DMS114 treated with DMSO at 0.1 percent for 48 hours (cell line): ENCODE results near the gene PRKAA2.
"Not testable (repeated sequence)": the region's sequence is repeated elsewhere in the genome, so short reads cannot be mapped to it uniquely, and the experiment has no call there.

ENCODE experiments used
- DNase-seq: peaks from one replicate; lab custom pipeline; 2025; ENCODE audit not compliant: unreplicated experiment; lab: John Stamatoyannopoulos, UW

Gene PRKAA2

GRCh38 chr1:56644919-56645676 is at the start of gene PRKAA2:
TSS of gene PRKAA2 (plus strand) at chr1:56645314. CDS start at chr1:56645388, 74 bp downstream.
- no peak for DNase-seq

GRCh38 chr1:56595397-56596191 is 49.5 kb upstream of the PRKAA2 start:
- not testable (repeated sequence) for DNase-seq

DNA sequence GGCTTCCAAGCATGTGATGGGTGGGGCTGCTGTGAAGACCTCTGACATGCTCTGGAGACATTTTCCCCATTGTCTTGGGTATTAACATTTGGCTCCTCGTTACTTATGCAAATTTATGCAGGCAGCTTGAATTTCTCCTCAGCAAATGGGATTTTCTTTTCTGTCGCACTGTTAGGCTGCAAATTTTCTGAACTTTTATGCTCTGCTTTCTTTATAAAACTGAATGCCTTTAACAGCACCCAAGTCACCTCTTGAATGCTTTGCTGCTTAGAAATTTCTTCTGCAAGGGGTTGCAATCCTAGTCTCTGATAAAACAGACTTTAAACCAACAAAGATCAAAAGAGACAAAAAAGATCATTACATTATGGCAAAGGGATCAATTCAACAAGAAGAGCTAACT is 35.0 kb upstream of the PRKAA2 start:
- DNase-seq, result not testable (repeated sequence)

GRCh38 chr1:56610770-56611169 is 34.3 kb upstream of the PRKAA2 start:
- not testable (repeated sequence) for DNase-seq

GRCh38 chr1:56617141-56617540 is 28.0 kb upstream of the PRKAA2 start:
- DNase-seq, result no peak

- no peak for DNase-seq
These were observed 19.2 kb upstream of the PRKAA2 start for GRCh38 chr1:56625819-56626440.

GRCh38 chr1:56626546-56626945 is 18.6 kb upstream of the PRKAA2 start:
- DNase-seq, result no peak

- no peak for DNase-seq
These were observed 18.0 kb upstream of the PRKAA2 start for GRCh38 chr1:56627019-56627635.

DNA sequence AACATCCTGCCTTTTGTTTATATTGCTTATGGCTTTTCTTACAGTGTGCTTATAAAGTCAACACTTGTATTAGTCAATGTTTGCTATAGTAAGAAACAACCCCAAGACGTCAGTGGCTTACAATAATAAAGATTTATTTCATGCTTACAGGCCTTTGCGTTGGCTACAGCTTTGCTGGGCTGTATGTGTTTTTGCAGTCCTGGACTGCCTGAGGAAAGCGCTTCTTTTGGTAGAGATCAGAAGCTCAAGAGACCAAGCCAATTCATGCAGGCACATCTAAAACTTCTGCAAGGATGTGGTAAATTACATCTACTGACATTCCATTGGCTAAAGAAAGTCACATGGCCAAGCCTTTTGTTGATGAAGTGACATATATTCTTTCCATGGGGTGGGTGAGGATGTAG is 17.5 kb upstream of the PRKAA2 start:
- no peak for DNase-seq

- no peak for DNase-seq
These were observed 14.3 kb upstream of the PRKAA2 start for GRCh38 chr1:56630786-56631185.

DNA sequence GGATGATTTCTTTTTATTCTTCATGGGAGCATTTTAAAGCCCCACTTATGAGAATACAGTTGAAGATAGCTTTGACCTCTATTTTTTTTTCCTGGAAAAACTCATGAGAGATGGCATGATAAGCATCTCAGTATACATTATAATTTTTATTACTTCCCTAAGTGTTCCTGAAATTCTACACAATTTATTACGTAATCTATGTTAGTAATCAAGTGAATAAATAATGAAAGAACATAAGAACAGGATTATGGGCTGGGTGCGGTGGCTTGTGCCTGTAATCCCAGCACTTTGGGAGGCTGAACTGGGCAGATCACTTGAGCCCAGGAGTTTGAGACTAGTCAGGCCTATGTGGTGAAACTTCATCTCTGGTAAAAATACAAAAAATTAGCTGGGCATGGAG is 13.2 kb upstream of the PRKAA2 start:
- DNase-seq, result no peak

DNA sequence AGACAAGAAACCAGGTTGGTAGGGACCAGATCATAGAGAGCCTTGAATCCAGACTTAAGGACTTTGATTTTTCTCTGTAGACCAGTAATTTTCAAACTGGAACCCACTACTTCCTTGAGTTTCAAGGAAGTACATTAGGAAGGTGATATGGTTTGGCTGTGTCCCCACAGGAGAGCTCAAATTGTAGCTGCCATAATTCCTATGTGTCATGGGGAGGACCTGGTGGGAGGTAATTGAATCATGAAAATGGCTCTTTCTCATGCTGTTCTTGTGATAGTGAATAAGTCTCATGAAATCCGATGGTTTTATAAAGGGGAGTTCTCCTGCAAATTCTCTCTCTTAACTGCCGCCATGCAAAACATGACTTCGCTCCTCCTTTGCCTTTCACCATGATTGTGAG is 10.1 kb upstream of the PRKAA2 start:
- DNase-seq, result no peak

DNA sequence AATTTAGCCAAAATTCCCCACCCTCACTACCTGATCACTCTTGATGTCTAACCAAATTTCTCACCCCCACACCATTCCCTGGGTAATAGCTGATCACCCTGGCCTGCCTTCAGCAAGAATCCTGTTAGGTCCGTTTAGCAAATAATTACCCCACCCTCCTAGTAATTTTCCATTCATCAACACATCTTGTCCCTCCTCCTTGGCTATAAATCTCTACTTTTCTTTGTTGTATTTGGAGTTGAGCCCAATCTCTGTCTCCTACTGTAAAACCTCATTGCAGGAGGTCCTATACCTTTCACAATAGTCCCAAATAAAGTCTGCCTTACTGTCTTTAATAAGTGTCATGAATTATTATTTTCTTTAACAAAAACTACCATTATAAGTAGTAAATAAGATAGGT is 6.9 kb upstream of the PRKAA2 start:
- no peak for DNase-seq

DNA sequence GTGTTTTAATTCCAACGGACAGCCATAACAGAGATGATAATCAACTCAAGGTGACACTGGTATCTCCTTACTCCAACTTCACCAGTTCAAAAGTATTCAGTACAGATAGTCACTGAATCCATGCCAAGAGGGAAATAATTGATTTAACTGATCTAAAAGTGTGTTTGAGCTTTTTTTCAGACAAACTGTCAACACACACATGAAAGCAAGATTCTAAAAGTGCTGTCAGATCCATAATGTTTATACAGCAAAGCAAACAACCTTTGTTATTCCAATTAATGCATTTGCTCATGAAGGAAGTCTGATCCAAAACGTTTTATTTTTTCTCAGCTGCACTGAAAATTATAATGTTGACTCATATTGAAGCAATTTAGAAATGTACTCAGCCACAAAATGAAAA is 5.9 kb upstream of the PRKAA2 start:
- no peak for DNase-seq

GRCh38 chr1:56643661-56644060 is 1.5 kb upstream of the PRKAA2 start:
- DNase-seq, result no peak

DNA sequence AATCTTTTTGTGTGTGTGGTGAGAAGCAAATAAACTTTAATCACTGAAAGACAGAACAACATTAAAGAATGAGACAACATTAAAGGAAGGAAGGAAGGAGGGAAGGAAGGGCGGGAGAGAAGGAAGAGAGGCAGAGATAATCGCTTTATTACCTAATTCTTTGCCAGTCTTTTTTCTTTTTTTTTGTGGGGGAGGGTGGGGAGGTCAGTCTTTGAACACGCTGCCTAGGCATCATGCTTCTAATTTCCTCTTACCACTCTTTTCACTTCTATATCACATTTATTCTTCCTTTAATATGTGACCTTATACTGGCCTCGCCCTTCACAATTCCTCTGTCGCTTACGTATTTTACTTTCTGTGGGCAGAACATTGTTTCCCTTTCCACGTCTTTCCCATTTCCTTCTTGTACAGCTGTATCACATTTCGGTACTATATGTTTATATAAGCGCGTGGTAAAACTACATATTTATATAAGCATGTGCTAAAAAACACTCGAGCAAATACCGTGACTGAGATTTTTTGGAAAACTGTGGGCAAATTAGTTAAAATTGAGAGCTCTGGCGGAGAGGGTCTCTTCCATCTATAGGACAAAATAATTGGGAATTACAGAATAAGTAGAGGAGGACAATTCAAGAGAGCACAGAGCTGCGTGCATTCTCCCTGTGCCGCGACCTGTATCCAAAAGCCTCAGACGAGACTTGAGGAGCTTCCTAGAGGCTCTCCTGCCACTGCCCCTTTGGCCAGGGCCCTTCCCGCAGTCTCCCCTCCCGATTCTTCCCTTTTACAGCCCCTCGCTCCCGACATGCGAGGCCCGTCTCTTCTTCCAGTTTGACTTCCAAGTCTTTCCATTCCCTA is 823 bp upstream of the PRKAA2 start:
- peak; percentile 27 for DNase-seq

GRCh38 chr1:56645677-56646305 is 677 bp downstream of the PRKAA2 start:
- no peak for DNase-seq

DNA sequence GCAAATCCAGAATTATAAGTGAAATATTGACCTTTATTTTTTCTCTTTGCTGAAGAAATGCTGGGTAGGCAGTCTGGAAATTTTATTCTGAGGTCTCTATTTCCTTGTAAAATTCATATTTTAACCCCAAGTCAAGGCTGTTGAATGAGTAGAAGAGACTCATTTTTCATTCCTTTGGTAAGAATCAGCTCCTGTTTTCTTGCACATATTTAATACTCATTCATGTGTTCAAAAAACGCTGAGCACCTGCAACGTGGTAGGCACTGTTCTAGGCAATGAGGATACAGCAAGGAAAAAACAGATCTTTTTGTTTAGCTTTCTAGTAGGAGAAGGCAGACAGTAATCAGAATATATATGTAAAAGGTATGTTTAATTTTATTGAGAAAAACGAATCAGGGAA is 1.5 kb downstream of the PRKAA2 start:
- no peak for DNase-seq

GRCh38 chr1:56647106-56647505 is 2.0 kb downstream of the PRKAA2 start:
- no peak for DNase-seq

DNA sequence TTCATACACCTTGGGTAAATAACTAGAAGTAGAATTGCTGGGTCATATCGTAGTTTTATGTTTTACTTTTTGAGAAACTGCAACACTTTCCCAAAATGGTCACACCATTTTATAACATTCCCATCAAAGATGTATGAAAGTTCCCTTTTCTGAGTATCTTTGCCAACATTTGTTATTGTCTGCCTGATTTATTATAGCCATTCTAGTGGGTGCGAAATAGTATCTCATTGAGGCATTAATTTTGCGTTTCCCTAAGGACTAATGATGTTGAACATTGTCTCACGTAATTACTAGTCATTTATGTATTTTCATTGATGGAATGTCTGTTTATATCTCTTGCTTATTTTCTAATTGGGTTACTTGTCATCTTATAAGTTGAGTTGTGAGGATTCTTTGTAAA is 3.4 kb downstream of the PRKAA2 start:
- no peak for DNase-seq
